T47D (cell line): Measurements from ENCODE around the gene LRRIQ1.
"Not testable (repeated sequence)": the region's sequence is repeated elsewhere in the genome, so short reads cannot be mapped to it uniquely, and the experiment has no call there.

ENCODE experiments used
- DNase-seq, 2 experiments: peaks; one replicate each; pipeline versions ENCODE4 v3.0.0 to v3.0.0-alpha.2; 2011 to 2012; ENCODE audit warnings: low read depth in 1 of 2, low spot score in 1 of 2
- JUND ChIP-seq: IDR thresholded peaks from 2 replicates; pipeline ENCODE4 v1.6.1; 2012; ENCODE audit warnings: low read depth
- in situ Hi-C: cut with HindIII; loops from 2 replicates; pipeline ENCODE4 v1.10.0; 2016; ENCODE audit warnings: low sequenced_read_pairs, low pct_unique_long_range_greater_than_20kb

Gene LRRIQ1

DNA sequence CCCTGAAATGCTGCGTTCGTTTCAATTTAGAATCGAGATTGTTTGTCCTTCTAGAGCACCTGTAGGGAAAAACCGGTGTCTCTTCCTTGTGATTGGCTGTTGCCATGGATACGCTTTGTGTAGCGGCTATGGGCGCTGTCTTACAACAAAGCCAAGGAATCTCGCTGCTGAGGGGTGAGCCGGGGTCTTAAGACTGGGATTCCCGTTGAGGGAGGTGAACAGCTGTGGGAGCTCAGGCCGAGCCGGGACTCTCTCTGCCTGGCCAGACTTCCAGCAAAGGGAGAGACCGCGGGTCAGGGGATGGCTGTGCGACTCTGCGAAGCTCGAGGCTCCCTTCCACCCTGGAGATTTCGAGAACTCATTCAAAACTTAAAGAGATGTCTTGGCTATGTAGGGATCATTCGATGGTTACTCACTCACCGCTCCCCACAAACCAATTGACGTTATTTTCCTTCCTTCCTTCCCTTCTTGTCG is at the start of gene LRRIQ1, which contains the start of gene TSPAN19:
Gene LRRIQ1, plus strand, starts transcription at position 118 of the 474 bp plus-strand sequence. CDS start 1,826 bp downstream, outside the sequence.
Gene TSPAN19, minus strand, starts transcription at position 44 of the 474 bp plus-strand sequence. CDS start 6,331 bp downstream, outside the sequence.
- no peak for TF ChIP-seq JUND
- in situ Hi-C loops = loop anchor here (25.0 kb wide), 1 partner anchor 149 kb away; no protein-coding TSS in a partner anchor
- DNase-seq = peak; percentile 70 to 95

- DNase-seq = no peak
- TF ChIP-seq JUND = no peak
- in situ Hi-C loops = no loop called here
Measured at GRCh38 chr12:84986586-84986985, 49.6 kb upstream of the LRRIQ1 start.

- in situ Hi-C loops = no loop called here
- DNase-seq = no peak
- no peak for TF ChIP-seq JUND
Measured at GRCh38 chr12:84994426-84994825, 41.7 kb upstream of the LRRIQ1 start.

DNA sequence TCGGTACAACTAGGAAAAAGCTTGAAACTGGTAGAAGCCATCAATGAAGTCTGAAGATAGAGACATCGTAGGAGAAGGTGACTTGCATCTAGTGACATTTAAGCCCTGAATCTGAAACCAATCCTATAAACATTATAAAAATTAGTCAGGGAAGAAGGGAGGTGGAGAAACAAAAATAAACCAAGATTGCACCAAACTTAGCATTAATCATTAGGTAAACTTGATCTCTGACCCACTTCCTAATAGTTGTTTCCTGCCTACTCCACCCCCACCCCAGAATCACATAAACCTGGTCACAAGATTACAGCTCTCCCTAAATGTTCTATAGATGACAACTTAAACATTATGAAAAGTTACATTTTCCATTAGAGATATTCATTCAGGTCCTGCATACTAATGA is 40.5 kb upstream of the LRRIQ1 start:
- TF ChIP-seq JUND = no peak
- DNase-seq = no peak
- in situ Hi-C loops = no loop called here

GRCh38 chr12:84996759-84997158 is 39.4 kb upstream of the LRRIQ1 start:
- TF ChIP-seq JUND = no peak
- DNase-seq = no peak
- in situ Hi-C loops = no loop called here

- in situ Hi-C loops = no loop called here
- TF ChIP-seq JUND = no peak
- no peak for DNase-seq
Measured at GRCh38 chr12:84998341-84998740, 37.8 kb upstream of the LRRIQ1 start.

DNA sequence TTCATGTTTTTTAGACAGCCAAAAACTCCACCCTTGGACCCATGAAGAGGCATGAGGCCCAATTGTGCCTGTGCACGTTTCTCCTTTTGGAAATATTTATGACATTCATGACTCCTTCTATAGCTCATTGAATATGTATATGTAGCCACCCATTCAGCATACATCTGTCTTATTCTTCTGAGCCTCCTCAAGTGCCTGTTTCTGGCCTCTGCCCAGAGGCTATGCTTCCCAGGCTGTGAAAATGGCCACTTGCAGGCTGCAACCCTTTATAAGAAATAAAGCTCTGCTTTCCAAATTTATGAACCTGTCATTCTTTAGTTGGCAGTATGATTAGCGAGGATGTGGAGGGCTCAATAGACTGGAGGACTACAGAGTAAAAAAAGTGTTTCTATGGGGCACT is 35.4 kb upstream of the LRRIQ1 start:
- no peak for DNase-seq
- in situ Hi-C loops = no loop called here
- no peak for TF ChIP-seq JUND

DNA sequence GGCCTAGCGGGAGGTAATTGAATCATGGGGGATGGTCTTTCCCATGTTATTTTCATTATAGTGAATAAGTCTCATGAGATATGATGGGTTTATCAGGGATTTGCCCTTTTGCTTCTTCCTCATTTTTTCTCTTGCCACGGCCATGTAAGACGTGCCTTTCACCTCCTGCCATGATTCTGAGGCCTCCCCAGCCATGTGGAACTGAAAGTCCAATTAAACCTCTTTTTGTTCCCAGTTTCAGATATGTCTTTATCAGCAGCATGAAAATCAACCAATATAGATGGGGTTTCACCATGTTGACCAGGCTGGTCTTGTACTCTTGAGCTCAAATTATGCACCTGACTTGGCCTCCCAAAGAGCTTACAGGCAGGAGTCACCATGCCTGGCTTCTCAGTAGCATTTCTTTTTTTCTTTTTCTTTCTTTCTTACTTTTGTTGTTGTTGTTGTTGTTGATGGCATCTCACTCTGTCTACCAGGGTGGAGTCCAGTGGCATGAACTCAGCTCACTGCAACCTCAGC is 33.3 kb upstream of the LRRIQ1 start:
- DNase-seq = no peak
- TF ChIP-seq JUND = no peak
- in situ Hi-C loops = no loop called here

- TF ChIP-seq JUND = no peak
- DNase-seq = no peak
- in situ Hi-C loops = no loop called here
Measured at GRCh38 chr12:85004204-85004603, 31.9 kb upstream of the LRRIQ1 start.

DNA sequence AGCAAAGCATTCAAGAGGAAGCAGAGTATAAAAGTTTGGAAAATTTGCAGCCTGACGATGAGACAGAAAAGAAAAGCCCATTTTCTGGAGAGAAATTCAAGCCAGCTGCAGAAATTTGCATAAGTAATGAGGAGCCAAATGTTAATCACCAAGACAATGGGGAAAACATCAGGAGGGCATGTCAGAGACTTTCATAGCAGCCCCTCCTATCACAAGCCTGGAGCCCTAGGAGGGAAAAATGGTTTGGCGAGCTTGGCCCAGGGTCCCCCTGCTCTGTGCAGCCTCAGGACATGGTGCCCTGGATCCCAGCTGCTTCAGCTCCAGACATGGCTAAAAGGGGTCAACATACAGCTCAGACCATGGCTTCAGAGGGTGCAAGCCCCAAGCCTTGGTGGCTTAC is 31.1 kb upstream of the LRRIQ1 start:
- in situ Hi-C loops, DNase-seq: not testable (repeated sequence)

GRCh38 chr12:85005615-85006014 is 30.5 kb upstream of the LRRIQ1 start:
- no peak for DNase-seq
- in situ Hi-C loops = no loop called here
- no peak for TF ChIP-seq JUND

- no peak for DNase-seq
- TF ChIP-seq JUND = no peak
- in situ Hi-C loops = no loop called here
Measured at GRCh38 chr12:85006206-85006605, 29.9 kb upstream of the LRRIQ1 start.

DNA sequence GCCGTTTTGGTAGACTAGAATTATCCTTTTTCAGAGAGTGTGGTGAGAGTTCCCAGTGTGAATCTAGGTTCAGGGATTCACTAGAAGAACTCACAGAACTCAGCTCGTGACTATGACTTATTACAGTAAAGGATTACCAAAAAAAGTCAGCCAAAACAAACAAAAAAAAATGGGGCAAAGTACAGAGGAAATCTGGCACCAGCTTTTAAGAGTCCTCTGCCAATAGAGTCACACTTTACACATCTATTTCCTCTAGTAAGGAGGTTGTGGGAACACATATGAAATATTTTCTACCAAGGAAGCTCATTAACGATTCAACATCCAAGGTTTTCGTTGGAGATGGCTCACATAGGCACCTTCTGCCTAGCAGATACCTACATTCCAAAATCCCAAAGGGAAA is 28.3 kb upstream of the LRRIQ1 start:
- no peak for TF ChIP-seq JUND
- in situ Hi-C loops = no loop called here
- no peak for DNase-seq

- in situ Hi-C loops = no loop called here
- no peak for TF ChIP-seq JUND
Measured at GRCh38 chr12:85016413-85016812, 19.7 kb upstream of the LRRIQ1 start.

More at GRCh38 chr12:85016413-85016812, 19.7 kb upstream of the LRRIQ1 start:
- DNase-seq = no peak
